ENCODE data around the gene CAST. TPM values are rescaled to one million over a fixed set of nuclear protein-coding genes. Genes with fewer than 3 reads are reported as not detected.
A peak's percentile ranks its signal among the peaks of the same experiment; 100 is the strongest.

Gene CAST
- polyA plus RNA-seq, 2 of the 4 experiments (the other 2 are of a cell fraction), result 163 to 257 TPM

DNA sequence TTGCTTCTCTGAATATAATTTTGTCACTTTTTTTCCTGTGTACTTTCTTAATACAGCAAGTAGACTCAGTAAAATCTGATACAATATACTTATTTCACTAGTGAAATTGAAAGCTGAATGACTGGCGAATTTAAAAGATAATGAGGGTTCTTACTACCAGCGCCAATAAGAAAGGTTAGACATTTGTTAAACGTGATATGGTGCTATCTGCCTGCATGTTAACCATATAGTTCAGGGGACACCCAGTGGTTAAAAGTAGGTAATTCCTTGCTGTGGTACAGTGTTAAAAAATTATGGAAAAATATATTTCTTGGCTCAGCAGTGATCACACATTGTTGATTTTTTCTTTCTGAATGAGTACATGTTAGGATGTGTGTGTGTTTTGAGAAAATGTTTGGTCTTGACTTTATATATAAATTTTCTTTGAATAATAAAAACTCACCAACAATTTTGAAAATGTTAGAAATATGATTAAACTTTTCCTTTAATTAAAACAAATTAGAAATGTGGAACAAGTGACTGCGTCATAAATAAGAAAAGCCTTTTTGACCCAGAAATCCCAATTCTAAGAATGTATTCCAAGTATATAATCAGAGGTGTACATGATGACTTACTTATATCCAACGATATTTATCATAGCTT lies 25.8 kb downstream of the CAST start (continued):
- TF ChIP-seq ESRRA (IDR thresholded peaks at IDR 0.05; ENCODE audit: borderline replicate concordance, low read length) (no peak), TP53 (CRISPR knock-in tag; IDR thresholded peaks at IDR 0.05) (no peak)

DNA sequence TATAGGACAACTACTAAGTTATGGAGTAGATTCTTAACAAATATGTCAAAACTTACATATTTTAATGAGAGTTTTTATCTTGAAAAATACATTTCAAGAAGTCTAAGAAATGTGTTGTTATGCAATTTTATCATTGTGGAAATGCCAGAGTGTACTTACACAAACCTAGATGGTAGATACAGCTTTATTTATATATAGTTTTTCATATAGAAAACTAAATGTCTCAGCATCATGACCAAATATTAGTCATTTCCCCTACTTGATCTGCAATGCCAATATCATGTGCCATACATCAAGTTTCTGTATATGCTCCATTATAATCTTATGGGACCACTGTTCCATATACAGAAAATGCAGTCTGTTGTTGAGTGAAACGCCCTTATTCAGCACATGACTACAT lies 28.7 kb downstream of the CAST start:
- H3K4me2 ChIP-seq, result no peak overlapping the region
- H3K27ac ChIP-seq, result no peak overlapping the region
- no peak for ATAC-seq

DNA sequence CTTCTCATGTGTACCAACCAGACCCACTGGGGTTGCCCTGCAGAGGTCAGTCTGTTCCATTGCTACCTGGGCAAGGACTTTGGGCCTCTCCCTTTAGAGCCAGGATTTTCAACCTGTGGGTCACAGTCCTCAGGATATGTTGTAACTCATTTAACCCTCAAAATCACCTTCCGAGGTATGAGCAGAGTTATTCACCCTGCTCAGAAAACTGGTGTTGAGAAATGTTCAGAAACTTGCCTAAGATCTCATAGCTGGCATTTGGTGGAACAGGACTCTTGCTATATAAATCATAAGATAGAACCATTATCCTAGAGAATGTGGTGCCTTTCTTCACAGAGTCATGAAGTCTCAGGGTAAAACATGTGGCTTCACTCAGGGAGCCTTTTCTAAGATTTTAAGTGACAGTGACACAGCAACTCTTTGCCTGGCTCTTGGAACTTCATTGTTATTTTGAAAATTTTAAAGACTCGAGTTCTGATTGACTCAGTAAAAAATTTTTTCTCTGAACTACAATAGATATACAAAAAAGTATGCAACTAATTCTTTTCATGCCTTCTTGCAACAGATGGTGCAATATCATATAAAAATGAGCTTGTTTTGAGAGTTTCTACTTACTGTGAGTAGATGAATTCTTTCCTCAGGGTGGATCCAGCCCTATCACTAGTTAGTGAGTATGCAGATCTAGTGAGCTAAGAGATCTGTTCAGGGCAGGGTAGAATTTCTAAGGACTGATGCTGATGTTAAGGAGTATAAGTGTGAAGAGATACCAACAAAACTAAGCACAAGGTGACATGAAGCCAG lies 29.5 kb downstream of the CAST start:
- H3K27ac ChIP-seq, result peak overlapping the region; percentile 10 to 25; a peak in 3 of 6 replicates
- no peak for DNase-seq (ENCODE audit: low read depth in 1 of 2, low spot score in 1 of 2)
- FAIRE-seq, result no peak
- H3K4me1 ChIP-seq, result peaks cover 34% of the 10 kb centered on the region; the same call in 2 of the 3 replicates
- no peaks in the 10 kb centered on the region for H3K9me3 ChIP-seq
- 76% methylated on average over 2 of the region's 2 CpGs for WGBS (ENCODE audit: missing lambda C conversion rate)
- TF ChIP-seq, protein P1, sequence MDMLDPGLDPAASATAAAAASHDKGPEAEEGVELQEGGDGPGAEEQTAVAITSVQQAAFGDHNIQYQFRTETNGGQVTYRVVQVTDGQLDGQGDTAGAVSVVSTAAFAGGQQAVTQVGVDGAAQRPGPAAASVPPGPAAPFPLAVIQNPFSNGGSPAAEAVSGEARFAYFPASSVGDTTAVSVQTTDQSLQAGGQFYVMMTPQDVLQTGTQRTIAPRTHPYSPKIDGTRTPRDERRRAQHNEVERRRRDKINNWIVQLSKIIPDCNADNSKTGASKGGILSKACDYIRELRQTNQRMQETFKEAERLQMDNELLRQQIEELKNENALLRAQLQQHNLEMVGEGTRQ (IDR thresholded peaks at IDR 0.05), result no peak
- no peak for TF ChIP-seq CBX8 (IDR thresholded peaks at IDR 0.05)
- TF ChIP-seq FOSB (CRISPR knock-in tag; IDR thresholded peaks at IDR 0.05), result no peak
- TF ChIP-seq FOSL2 (IDR thresholded peaks at IDR 0.05), result no peak
- no peak for TF ChIP-seq FOSL2 (CRISPR knock-in tag; IDR thresholded peaks at IDR 0.05)
- TF ChIP-seq, protein P2, sequence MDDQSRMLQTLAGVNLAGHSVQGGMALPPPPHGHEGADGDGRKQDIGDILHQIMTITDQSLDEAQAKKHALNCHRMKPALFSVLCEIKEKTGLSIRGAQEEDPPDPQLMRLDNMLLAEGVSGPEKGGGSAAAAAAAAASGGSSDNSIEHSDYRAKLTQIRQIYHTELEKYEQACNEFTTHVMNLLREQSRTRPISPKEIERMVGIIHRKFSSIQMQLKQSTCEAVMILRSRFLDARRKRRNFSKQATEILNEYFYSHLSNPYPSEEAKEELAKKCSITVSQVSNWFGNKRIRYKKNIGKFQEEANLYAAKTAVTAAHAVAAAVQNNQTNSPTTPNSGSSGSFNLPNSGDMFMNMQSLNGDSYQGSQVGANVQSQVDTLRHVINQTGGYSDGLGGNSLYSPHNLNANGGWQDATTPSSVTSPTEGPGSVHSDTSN (IDR thresholded peaks at IDR 0.05), result no peak
- TF ChIP-seq MAZ (IDR thresholded peaks at IDR 0.05; ENCODE audit: borderline replicate concordance, low read depth, low read length), result no peak
- TF ChIP-seq JUNB (IDR thresholded peaks at IDR 0.05), result no peak
- no peak for TF ChIP-seq EP300 (IDR thresholded peaks at IDR 0.05)
- no peak for TF ChIP-seq POLR2AphosphoS2 (conservative IDR thresholded peaks at IDR 0.05; ENCODE audit: low read length)
- no peak for TF ChIP-seq HOXB5 (CRISPR knock-in tag; IDR thresholded peaks at IDR 0.05)
- no peak for TF ChIP-seq KDM1A (IDR thresholded peaks at IDR 0.05; ENCODE audit: low read depth)
- TF ChIP-seq CBX2 (IDR thresholded peaks at IDR 0.05; ENCODE audit: borderline replicate concordance, low read depth), result no peak
- TF ChIP-seq, protein P3, sequence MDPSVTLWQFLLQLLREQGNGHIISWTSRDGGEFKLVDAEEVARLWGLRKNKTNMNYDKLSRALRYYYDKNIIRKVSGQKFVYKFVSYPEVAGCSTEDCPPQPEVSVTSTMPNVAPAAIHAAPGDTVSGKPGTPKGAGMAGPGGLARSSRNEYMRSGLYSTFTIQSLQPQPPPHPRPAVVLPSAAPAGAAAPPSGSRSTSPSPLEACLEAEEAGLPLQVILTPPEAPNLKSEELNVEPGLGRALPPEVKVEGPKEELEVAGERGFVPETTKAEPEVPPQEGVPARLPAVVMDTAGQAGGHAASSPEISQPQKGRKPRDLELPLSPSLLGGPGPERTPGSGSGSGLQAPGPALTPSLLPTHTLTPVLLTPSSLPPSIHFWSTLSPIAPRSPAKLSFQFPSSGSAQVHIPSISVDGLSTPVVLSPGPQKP (IDR thresholded peaks at IDR 0.05; ENCODE audit: low read depth, low read length), result no peak
- ChIA-PET CTCF (interaction anchor here (0.7 to 13.6 kb wide), 5 partner anchors 15 to 910 kb away, joined by 3 to 155 read pairs (median 3); no protein-coding TSS in a partner anchor), POLR2A (interaction anchor here (1.3 kb wide), 1 partner anchor 29 kb away, joined by 5 read pairs; the partner anchor contains the start of gene CAST)
- H3K4me2 ChIP-seq, result no peak overlapping the region; the same call in 2 of the 3 replicates
- H3K4me3 ChIP-seq, result no peak overlapping the region
- ATAC-seq, result no peak

More for the DNA sequence above, 28.7 kb downstream of the CAST start:
- POLR2A ChIA-PET, result no interaction called here
- WGBS (ENCODE audit: missing lambda C conversion rate), result 78% methylated on average over 1 of the region's 1 CpG
- DNase-seq (ENCODE audit: low read depth in 1 of 2, low spot score in 1 of 2) (no peak), FAIRE-seq (no peak)
- peaks cover 37% of the 10 kb centered on the region; the same call in 2 of the 3 replicates for H3K4me1 ChIP-seq
- no peaks in the 10 kb centered on the region for H3K9me3 ChIP-seq
- CTCF ChIA-PET, result interaction anchor here (0.7 to 13.6 kb wide), 6 partner anchors 10 to 909 kb away, joined by 3 to 155 read pairs (median 3); no protein-coding TSS in a partner anchor
- no peak for TF ChIP-seq CBX8 (IDR thresholded peaks at IDR 0.05)
- TF ChIP-seq, protein P4, sequence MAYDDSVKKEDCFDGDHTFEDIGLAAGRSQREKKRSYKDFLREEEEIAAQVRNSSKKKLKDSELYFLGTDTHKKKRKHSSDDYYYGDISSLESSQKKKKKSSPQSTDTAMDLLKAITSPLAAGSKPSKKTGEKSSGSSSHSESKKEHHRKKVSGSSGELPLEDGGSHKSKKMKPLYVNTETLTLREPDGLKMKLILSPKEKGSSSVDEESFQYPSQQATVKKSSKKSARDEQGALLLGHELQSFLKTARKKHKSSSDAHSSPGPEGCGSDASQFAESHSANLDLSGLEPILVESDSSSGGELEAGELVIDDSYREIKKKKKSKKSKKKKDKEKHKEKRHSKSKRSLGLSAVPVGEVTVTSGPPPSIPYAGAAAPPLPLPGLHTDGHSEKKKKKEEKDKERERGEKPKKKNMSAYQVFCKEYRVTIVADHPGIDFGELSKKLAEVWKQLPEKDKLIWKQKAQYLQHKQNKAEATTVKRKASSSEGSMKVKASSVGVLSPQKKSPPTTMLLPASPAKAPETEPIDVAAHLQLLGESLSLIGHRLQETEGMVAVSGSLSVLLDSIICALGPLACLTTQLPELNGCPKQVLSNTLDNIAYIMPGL (CRISPR knock-in tag; IDR thresholded peaks at IDR 0.05; ENCODE audit: borderline replicate concordance), result no peak
- no peak for TF ChIP-seq RNF2 (IDR thresholded peaks at IDR 0.05; ENCODE audit: borderline replicate concordance, low read depth)
- no peak for TF ChIP-seq JUNB (IDR thresholded peaks at IDR 0.05)
- no peak overlapping the region for H3K4me3 ChIP-seq
